GM12874 (cell line): ENCODE measurements around the gene OXSR1.

Source experiments
- TF ChIP-seq, protein P1 (sequence below): IDR thresholded peaks from 2 replicates; pipeline ENCODE4 v1.5.1; 2011; ENCODE audit warnings: low read depth, mild to moderate bottlenecking, control low read depth, low read length, moderate library complexity; ENCODE audit not compliant: insufficient read depth

Gene OXSR1

DNA sequence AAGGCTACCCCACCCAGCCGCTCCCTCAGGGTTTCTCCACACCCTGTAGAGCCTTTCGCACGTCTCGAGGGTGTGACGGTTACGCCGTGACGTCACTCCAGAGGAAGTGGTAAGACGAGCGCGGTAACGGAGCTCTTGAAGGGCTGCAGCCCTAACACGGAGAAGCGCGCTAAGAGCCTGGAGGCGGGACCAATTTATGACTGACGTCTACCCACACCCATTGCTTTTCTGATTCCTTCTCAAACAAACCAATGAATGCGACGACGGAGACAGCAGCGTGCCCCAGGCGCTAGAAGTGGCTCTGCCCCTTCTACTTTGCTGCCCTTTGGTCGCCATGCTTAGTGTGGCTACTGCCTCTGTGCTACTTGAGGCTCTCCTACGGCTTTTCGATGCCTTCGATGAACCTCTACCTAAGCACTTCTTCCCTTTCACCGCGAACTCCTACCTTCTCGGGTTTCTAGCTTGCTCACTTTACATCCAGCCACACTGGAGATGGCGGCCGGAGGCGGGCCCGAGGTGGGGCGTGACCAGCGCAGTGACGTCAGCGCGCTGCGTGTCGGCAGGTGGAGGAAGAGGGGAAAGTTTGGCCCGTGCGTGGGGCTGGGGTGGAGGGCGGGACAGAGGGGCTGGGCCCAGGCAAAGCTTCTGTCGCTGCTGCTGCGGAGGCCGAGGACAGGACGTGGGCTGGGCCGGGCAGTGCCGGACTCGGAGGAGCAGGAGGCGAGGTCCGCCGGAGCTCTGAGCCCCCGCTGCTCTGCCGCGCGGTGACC, at the start of gene OXSR1:
TSS of gene OXSR1 (plus strand) at position 586 of the 770 bp plus-strand sequence. CDS start 340 bp downstream, outside the sequence.
- TF ChIP-seq, protein P1, sequence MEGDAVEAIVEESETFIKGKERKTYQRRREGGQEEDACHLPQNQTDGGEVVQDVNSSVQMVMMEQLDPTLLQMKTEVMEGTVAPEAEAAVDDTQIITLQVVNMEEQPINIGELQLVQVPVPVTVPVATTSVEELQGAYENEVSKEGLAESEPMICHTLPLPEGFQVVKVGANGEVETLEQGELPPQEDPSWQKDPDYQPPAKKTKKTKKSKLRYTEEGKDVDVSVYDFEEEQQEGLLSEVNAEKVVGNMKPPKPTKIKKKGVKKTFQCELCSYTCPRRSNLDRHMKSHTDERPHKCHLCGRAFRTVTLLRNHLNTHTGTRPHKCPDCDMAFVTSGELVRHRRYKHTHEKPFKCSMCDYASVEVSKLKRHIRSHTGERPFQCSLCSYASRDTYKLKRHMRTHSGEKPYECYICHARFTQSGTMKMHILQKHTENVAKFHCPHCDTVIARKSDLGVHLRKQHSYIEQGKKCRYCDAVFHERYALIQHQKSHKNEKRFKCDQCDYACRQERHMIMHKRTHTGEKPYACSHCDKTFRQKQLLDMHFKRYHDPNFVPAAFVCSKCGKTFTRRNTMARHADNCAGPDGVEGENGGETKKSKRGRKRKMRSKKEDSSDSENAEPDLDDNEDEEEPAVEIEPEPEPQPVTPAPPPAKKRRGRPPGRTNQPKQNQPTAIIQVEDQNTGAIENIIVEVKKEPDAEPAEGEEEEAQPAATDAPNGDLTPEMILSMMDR = no peak

- TF ChIP-seq, protein P1 = no peak
Observed at GRCh38 chr3:38115645-38116427, 49.5 kb upstream of the OXSR1 start.

- TF ChIP-seq, protein P1 = 0 out of 2 replicates have a peak, but pooled peaks have one; percentile 19
Observed at GRCh38 chr3:38116471-38117162, 48.7 kb upstream of the OXSR1 start.

GRCh38 chr3:38117163-38117716, 48.1 kb upstream of the OXSR1 start:
- TF ChIP-seq, protein P1 = no peak

DNA sequence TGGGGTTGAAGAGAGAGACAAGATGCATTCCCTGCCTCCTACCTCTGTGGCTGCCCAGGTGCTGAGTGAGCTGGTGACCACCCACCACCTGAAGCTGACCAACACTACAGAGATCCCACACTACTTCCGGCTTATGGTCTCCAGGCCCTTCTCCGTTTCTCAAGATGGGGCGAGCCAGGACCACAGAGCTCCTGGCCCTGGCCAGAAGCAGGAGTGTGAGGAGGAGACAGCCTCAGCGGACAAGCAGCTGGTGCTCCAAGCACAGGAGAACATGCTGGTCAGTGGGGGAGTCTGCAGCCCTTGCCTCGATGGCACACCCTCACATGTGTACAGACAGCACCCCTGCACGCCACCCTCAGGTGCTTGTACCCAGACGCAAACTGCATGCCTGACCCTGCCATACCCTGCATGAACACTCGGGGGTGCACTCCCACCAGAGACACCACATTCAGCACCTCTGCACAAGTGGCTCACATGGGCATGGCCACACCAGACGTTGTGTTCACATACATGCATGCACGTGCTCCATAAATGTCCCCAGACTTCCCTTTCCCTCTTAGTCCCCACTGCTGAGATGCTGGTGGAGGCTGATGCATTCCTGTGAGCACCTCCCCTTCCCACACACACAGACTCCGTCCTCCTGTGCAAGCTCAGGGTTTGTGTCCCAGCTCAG, 47.5 kb upstream of the OXSR1 start:
- TF ChIP-seq, protein P1 = peak; percentile 97

DNA sequence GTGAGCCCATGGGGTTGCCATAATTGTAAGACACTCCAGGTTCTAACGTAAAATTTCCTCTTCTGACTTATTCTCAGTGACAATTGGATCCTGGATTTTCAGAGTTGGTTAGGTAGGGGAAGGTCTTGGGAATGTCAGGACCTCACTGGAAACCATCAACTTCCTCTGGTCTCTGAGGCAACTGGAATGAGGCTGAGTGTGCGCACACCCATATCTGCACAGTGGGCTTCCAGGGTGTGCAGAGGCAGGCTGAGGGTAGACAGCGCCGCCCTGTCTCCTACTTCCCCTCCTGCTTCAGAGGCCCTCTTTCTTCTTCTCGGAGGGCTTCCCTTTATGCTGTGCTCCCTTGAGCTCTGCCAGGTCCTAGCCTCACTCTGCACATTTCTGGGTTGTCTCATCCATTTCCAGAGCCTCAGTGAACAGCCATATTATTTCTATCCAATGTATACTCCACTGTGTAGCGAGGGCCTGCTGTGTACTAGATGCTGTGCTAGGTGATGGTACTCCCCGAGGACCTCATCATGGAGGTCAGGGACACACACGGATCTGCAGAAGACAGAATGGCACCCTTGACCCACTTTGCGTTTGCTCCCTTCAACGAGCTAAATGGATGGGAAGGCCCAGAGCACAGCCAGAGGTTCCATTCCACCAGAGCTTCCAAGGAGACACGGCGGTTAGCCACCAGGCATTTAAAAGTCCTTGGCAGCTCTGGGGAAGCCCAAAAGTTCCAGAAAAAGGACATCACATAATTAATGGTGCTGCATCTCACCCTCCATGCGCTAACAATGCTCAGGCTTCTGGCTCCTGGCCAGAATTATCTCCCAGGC, 46.7 kb upstream of the OXSR1 start:
- TF ChIP-seq, protein P1 = no peak
